ENCODE data around the gene KHDRBS2. TPM values are rescaled to one million over a fixed set of nuclear protein-coding genes. Genes with fewer than 3 reads are reported as not detected.

KHDRBS2 gene
- total RNA-seq, 1 donor from 2014 or later = 14.0 TPM

- Mint-ChIP-seq H3K36me3 (no peaks in the 10 kb centered on the region), H3K27me3 (ENCODE audit: insufficient read depth, low read depth) (no peaks in the 10 kb centered on the region), H3K4me1 (no peaks in the 10 kb centered on the region), H3K27ac (no peak overlapping the region), H3K4me3 (no peak overlapping the region), H3K9me3 (no peaks in the 10 kb centered on the region)
- Histone ChIP-seq H3K4me1 (no peaks in the 10 kb centered on the region), H3K79me2 (ENCODE audit: low read depth) (no peaks in the 10 kb centered on the region), H3K36me3 (no peaks in the 10 kb centered on the region), H4K20me1 (ENCODE audit: low read depth) (no peaks in the 10 kb centered on the region), H3F3A (ENCODE audit: low read depth) (no peaks in the 10 kb centered on the region), H3K9me3 (ENCODE audit: low read depth) (no peaks in the 10 kb centered on the region), H3K4me3 (no peak overlapping the region), H3K27ac (no peak overlapping the region), H3K4me2 (no peak overlapping the region), H3K9ac (no peak overlapping the region), H3K27me3 (no peaks in the 10 kb centered on the region), H2AFZ (replicated peaks) (no peak overlapping the region)
- TF ChIP-seq EZH2 (IDR thresholded peaks at IDR 0.05) = no peak
- peak; percentile 80 for TF ChIP-seq CTCF (IDR thresholded peaks at IDR 0.05)
- peak; percentile 67 for DNase-seq (ENCODE audit: low spot score)
These were observed 135.9 kb downstream of the KHDRBS2 start for GRCh38 chr6:62150048-62150663.

GRCh38 chr6:62146954-62147853 lies 138.8 kb downstream of the KHDRBS2 start:
- no peaks in the 10 kb centered on the region for H3K27me3 ChIP-seq
- H4K20me1 ChIP-seq (ENCODE audit: low read depth) = no peaks in the 10 kb centered on the region
- H3K4me2 ChIP-seq = no peak overlapping the region
- H3K79me2 ChIP-seq (ENCODE audit: low read depth) = no peaks in the 10 kb centered on the region
- H3K9ac ChIP-seq = no peak overlapping the region
- Mint-ChIP-seq H3K4me3 (no peak overlapping the region), H3K9me3 (no peaks in the 10 kb centered on the region), H3K36me3 (no peaks in the 10 kb centered on the region), H3K27ac (no peak overlapping the region), H3K4me1 (no peaks in the 10 kb centered on the region), H3K27me3 (ENCODE audit: insufficient read depth, low read depth) (no peaks in the 10 kb centered on the region)
- no peaks in the 10 kb centered on the region for H3K4me1 ChIP-seq
- H2AFZ ChIP-seq (replicated peaks) = no peak overlapping the region
- H3K9me3 ChIP-seq (ENCODE audit: low read depth) = no peaks in the 10 kb centered on the region
- no peaks in the 10 kb centered on the region for H3K36me3 ChIP-seq
- TF ChIP-seq EZH2 (IDR thresholded peaks at IDR 0.05) = no peak
- TF ChIP-seq EZH2phosphoT487 (IDR thresholded peaks at IDR 0.05) = no peak
- TF ChIP-seq CTCF (IDR thresholded peaks at IDR 0.05) = no peak
- H3K4me3 ChIP-seq = no peak overlapping the region
- no peak overlapping the region for H3K27ac ChIP-seq
- H3F3A ChIP-seq (ENCODE audit: low read depth) = no peaks in the 10 kb centered on the region
- no peak for DNase-seq (ENCODE audit: low spot score)

- Histone ChIP-seq H4K20me1 (ENCODE audit: low read depth) (no peaks in the 10 kb centered on the region), H3K36me3 (no peaks in the 10 kb centered on the region), H3K79me2 (ENCODE audit: low read depth) (no peaks in the 10 kb centered on the region), H3K4me1 (no peaks in the 10 kb centered on the region), H3K9me3 (ENCODE audit: low read depth) (no peaks in the 10 kb centered on the region), H2AFZ (replicated peaks) (no peak overlapping the region), H3K9ac (no peak overlapping the region), H3K27me3 (no peaks in the 10 kb centered on the region), H3K27ac (no peak overlapping the region), H3K4me2 (no peak overlapping the region), H3K4me3 (no peak overlapping the region), H3F3A (ENCODE audit: low read depth) (no peaks in the 10 kb centered on the region)
- H3K27ac Mint-ChIP-seq = no peak overlapping the region
- peaks cover 12% of the 10 kb centered on the region for H3K9me3 Mint-ChIP-seq
- no peak for TF ChIP-seq EZH2 (IDR thresholded peaks at IDR 0.05)
- TF ChIP-seq CTCF (IDR thresholded peaks at IDR 0.05) = no peak
- no peak for TF ChIP-seq EZH2phosphoT487 (IDR thresholded peaks at IDR 0.05)
- H3K4me3 Mint-ChIP-seq = no peak overlapping the region
- peaks cover 7% of the 10 kb centered on the region for H3K36me3 Mint-ChIP-seq
- no peaks in the 10 kb centered on the region for H3K4me1 Mint-ChIP-seq
- peaks cover 2% of the 10 kb centered on the region for H3K27me3 Mint-ChIP-seq (ENCODE audit: insufficient read depth, low read depth)
- DNase-seq (ENCODE audit: low spot score) = no peak
These were observed 156.9 kb downstream of the KHDRBS2 start for GRCh38 chr6:62129127-62129526.

Data from neural progenitor cell (in vitro differentiated cells).